HCT116 (cell line): ENCODE measurements around the gene CAPN10. TPM values are rescaled to one million over a fixed set of nuclear protein-coding genes. Genes with fewer than 3 reads are reported as not detected.
A peak's percentile ranks its signal among the peaks of the same experiment; 100 is the strongest.

Experiments
- ATAC-seq: fragments of 200-7000 bp; cut with Tn5 transposase; 2 replicates; pipeline ENCODE4 v1.9.1; 2020; ENCODE audit warnings: mild to moderate bottlenecking, moderate library complexity
- BruUV-seq: library from RNA; stranded (reverse); fragments of 400-500 nt; replicated peaks from 2 replicates; lab custom pipeline; 2021; lab: Mats Ljungman, UMichigan
- CTCF ChIA-PET: fragments of 300-600 bp; sonication (Branson Sonifier 250); formaldehyde crosslinking; loops from one replicate; lab custom pipeline; 2021; ENCODE audit warnings: antibody characterized with exemption; lab: Charles Lee
- POLR2A ChIA-PET: fragments of 300-600, 350-600 bp; sonication (Branson Sonifier 250); formaldehyde crosslinking; loops from one replicate; lab custom pipeline; 2021; ENCODE audit warnings: antibody characterized with exemption; lab: Charles Lee
- RAD21 ChIA-PET, 2 experiments: fragments of 300-600 bp; sonication (Branson Sonifier 250); formaldehyde crosslinking; loops; one replicate each; lab custom pipeline; 2023; ENCODE audit warnings: low total read pairs in 2 of 2; ENCODE audit not compliant: uncharacterized antibody in 2 of 2, unreplicated experiment in 2 of 2, low non-redundant PET in 1 of 2; lab: Charles Lee
- DNase-seq: peaks from one replicate; pipeline ENCODE4 v3.0.0-alpha.2; 2010; ENCODE audit warnings: low read depth, low spot score
- H2AFZ ChIP-seq: fragments of 200-600 bp; shearing (Covaris generic), sonication (generic); 2 replicates; pipeline ENCODE4 v1.6.1; 2017; ENCODE audit warnings: low read depth, mixed run types, mixed read lengths, antibody characterized with exemption, low read length; ENCODE audit not compliant: poor library complexity, severe bottlenecking
- H3K27ac ChIP-seq: 2 replicates; pipeline ENCODE4 v1.5.1; 2012; ENCODE audit warnings: low read depth, low read length
- H3K27me3 ChIP-seq: fragments of 200-600 bp; sonication (generic); 2 replicates; pipeline ENCODE4 v1.6.1; 2016; ENCODE audit warnings: mixed run types, low read length, mixed read lengths; ENCODE audit not compliant: insufficient read depth
- H3K36me3 ChIP-seq, 2 experiments: fragments of 200-500 bp in 1 of 2; fragments of 200-600 bp in 1 of 2; sonication (Bioruptor generic) in 1 of 2; sonication (generic) in 1 of 2; 2 replicates each; pipeline versions ENCODE4 v1.5.1 to v1.6.1; 2014 to 2016; ENCODE audit warnings: low read length in 2 of 2, inconsistent platforms in 1 of 2, mixed read lengths in 1 of 2, mixed run types in 1 of 2; ENCODE audit not compliant: insufficient read depth in 2 of 2, control insufficient read depth in 1 of 2
- H3K4me1 ChIP-seq, 2 experiments: fragments of 200-600 bp in 1 of 2; sonication (generic) in 1 of 2; 2 replicates each; pipeline versions ENCODE4 v1.5.1 to v1.6.1; 2012 to 2017; ENCODE audit warnings: low read length in 2 of 2, inconsistent platforms in 1 of 2, mild to moderate bottlenecking in 1 of 2, mixed read lengths in 1 of 2, mixed run types in 1 of 2, moderate library complexity in 1 of 2; ENCODE audit not compliant: insufficient read depth in 2 of 2, control insufficient read depth in 1 of 2
- H3K4me2 ChIP-seq: fragments of 200-600 bp; sonication (generic); 2 replicates; pipeline ENCODE4 v1.6.1; 2017; ENCODE audit warnings: mixed run types, low read length, mixed read lengths
- H3K4me3 ChIP-seq, 2 experiments: fragments of 200-600 bp in 1 of 2; sonication (generic) in 1 of 2; replicated peaks in 1 of 2; 2 replicates each; pipeline ENCODE4 v1.5.1; 2011 to 2016; ENCODE audit warnings: low read length in 2 of 2, control low read depth in 1 of 2, low read depth in 1 of 2, mild to moderate bottlenecking in 1 of 2, mixed read lengths in 1 of 2, mixed run types in 1 of 2
- H3K79me2 ChIP-seq: fragments of 200-600 bp; sonication (generic); 2 replicates; pipeline ENCODE4 v1.6.1; 2017; ENCODE audit warnings: mild to moderate bottlenecking, mixed run types, low read length, moderate library complexity, mixed read lengths; ENCODE audit not compliant: insufficient read depth
- H3K9ac ChIP-seq: fragments of 200-600 bp; sonication (generic); 2 replicates; pipeline ENCODE4 v1.6.1; 2016; ENCODE audit warnings: low read length, mixed read lengths
- H3K9me2 ChIP-seq: fragments of 200-600 bp; sonication (generic), shearing (Covaris generic); 2 replicates; pipeline ENCODE4 v1.6.1; 2017; ENCODE audit warnings: mixed run types, mild to moderate bottlenecking, moderate library complexity; ENCODE audit not compliant: insufficient read depth
- H3K9me3 ChIP-seq, 2 experiments: fragments of 200-500 bp in 1 of 2; fragments of 200-600 bp in 1 of 2; sonication (Bioruptor generic) in 1 of 2; sonication (generic) in 1 of 2; 2 replicates each; pipeline ENCODE4 v1.6.1; 2014 to 2017; ENCODE audit warnings: low read length in 2 of 2, mixed read lengths in 2 of 2, inconsistent platforms in 1 of 2, low read depth in 1 of 2, mild to moderate bottlenecking in 1 of 2, mixed run types in 1 of 2, moderate library complexity in 1 of 2; ENCODE audit not compliant: control insufficient read depth in 1 of 2, insufficient read depth in 1 of 2
- H4K20me1 ChIP-seq: fragments of 200-600 bp; sonication (generic), shearing (Covaris generic); 2 replicates; pipeline ENCODE4 v1.6.1; 2017; ENCODE audit warnings: mixed run types, mild to moderate bottlenecking, moderate library complexity; ENCODE audit not compliant: insufficient read depth
- ATF3 ChIP-seq: IDR thresholded peaks from 2 replicates; pipeline ENCODE4 v1.6.1; 2012
- CBX3 ChIP-seq: IDR thresholded peaks from 2 replicates; pipeline ENCODE4 v1.6.1; 2012; ENCODE audit warnings: low read depth
- CEBPB ChIP-seq: IDR thresholded peaks from 2 replicates; pipeline ENCODE4 v1.6.1; 2012; ENCODE audit warnings: low read depth
- EGR1 ChIP-seq: IDR thresholded peaks from 2 replicates; pipeline ENCODE4 v1.6.1; 2012; ENCODE audit warnings: low read depth
- ELF1 ChIP-seq: IDR thresholded peaks from 2 replicates; pipeline ENCODE4 v1.6.1; 2012; ENCODE audit warnings: low read depth, borderline replicate concordance
- EZH2 ChIP-seq: fragments of 200-600 bp; sonication (generic); IDR thresholded peaks from 2 replicates; pipeline ENCODE4 v1.6.1; 2017; ENCODE audit warnings: antibody characterized with exemption, mixed run types
- EZH2phosphoT487 ChIP-seq: fragments of 200-600 bp; IDR thresholded peaks from 2 replicates; pipeline ENCODE4 v1.6.1; 2018; ENCODE audit warnings: antibody characterized with exemption, borderline replicate concordance
- MAX ChIP-seq: IDR thresholded peaks from 2 replicates; pipeline ENCODE4 v1.6.1; 2012
- POLR2A ChIP-seq: IDR thresholded peaks from 2 replicates; pipeline ENCODE4 v1.7.0; 2011; ENCODE audit warnings: borderline replicate concordance; ENCODE audit not compliant: insufficient read depth, insufficient read length; ENCODE audit errors: extremely low read depth
- POLR2AphosphoS5 ChIP-seq: IDR thresholded peaks from 2 replicates; pipeline ENCODE4 v1.6.1; 2011; ENCODE audit warnings: mild to moderate bottlenecking, low read depth, low read length, moderate library complexity
- RAD21 ChIP-seq: IDR thresholded peaks from 2 replicates; pipeline ENCODE4 v1.6.1; 2012; ENCODE audit warnings: low read depth, mild to moderate bottlenecking
- SIN3A ChIP-seq: IDR thresholded peaks from 2 replicates; pipeline ENCODE4 v1.6.1; 2012; ENCODE audit warnings: low read depth
- SP1 ChIP-seq: IDR thresholded peaks from 2 replicates; pipeline ENCODE4 v1.6.1; 2012; ENCODE audit warnings: low read depth
- SRF ChIP-seq: IDR thresholded peaks from 2 replicates; pipeline ENCODE4 v1.6.1; 2012; ENCODE audit warnings: low read depth
- ZBTB33 ChIP-seq: IDR thresholded peaks from 2 replicates; pipeline ENCODE4 v1.6.1; 2011; ENCODE audit warnings: mild to moderate bottlenecking, low read length, moderate library complexity; ENCODE audit not compliant: insufficient replicate concordance; ENCODE audit errors: extremely low read depth
- ZFX ChIP-seq: fragments of 450-650 bp; IDR thresholded peaks from 2 replicates; pipeline ENCODE4 v1.6.1; 2017
- intact Hi-C: fragments of 100-400 bp; cut with micrococcal nuclease; formaldehyde crosslinking; loops from 2 replicates; pipeline ENCODE4 v1.10.0; 2022
- total RNA-seq: library from RNA; stranded (reverse); gene quantifications from one replicate; pipeline ENCODE4 v1.2.1, GENCODE V29; 2021; ENCODE audit not compliant: unreplicated experiment

Gene CAPN10
- total RNA-seq, 1 experiment from 2014 or later, result 40.7 TPM

GRCh38 chr2:240584486-240585031, 2.0 kb upstream of the CAPN10 start:
- no peak for ATAC-seq
- H3K36me3 ChIP-seq, result peaks cover 0 to 2% of the 10 kb centered on the region in 2 experiments; a peak in 1 of 4 replicates
- H3K27me3 ChIP-seq, result no peaks in the 10 kb centered on the region
- H4K20me1 ChIP-seq, result no peaks in the 10 kb centered on the region
- H3K9me2 ChIP-seq, result no peaks in the 10 kb centered on the region
- H3K4me1 ChIP-seq, result peaks cover 46 to 65% of the 10 kb centered on the region in 2 experiments
- H3K79me2 ChIP-seq, result peaks cover 84% of the 10 kb centered on the region
- intact Hi-C loops, result no loop called here
- peak overlapping the region; percentile 98 to 99 for H3K4me3 ChIP-seq
- no peaks in the 10 kb centered on the region for H3K9me3 ChIP-seq
- RAD21 ChIA-PET, result no interaction called here
- no peak overlapping the region for H2AFZ ChIP-seq
- H3K27ac ChIP-seq, result peak overlapping the region; percentile 85
- peak overlapping the region; percentile 96 for H3K4me2 ChIP-seq
- no peak for DNase-seq
- CTCF ChIA-PET, result interaction anchor here (0.8 kb wide), 1 partner anchor 19 kb away, joined by 3 read pairs; no protein-coding TSS in a partner anchor
- no peak for TF ChIP-seq POLR2AphosphoS5
- TF ChIP-seq ELF1, result no peak
- TF ChIP-seq ZFX, result no peak
- no peak for TF ChIP-seq EZH2
- no peak for TF ChIP-seq EGR1
- TF ChIP-seq MAX, result no peak
- TF ChIP-seq SP1, result no peak
- no peak for TF ChIP-seq SIN3A
- TF ChIP-seq EZH2phosphoT487, result no peak
- BruUV-seq, result no TSS peak
- POLR2A ChIA-PET, result interaction anchor here (3.5 kb wide), 1 partner anchor 18 kb away, joined by 23 read pairs; no protein-coding TSS in a partner anchor
- H3K9ac ChIP-seq, result peak overlapping the region; percentile 91

- BruUV-seq, result no TSS peak
- peaks cover 40 to 59% of the 10 kb centered on the region in 2 experiments for H3K4me1 ChIP-seq
- no peak for TF ChIP-seq EZH2
- TF ChIP-seq CBX3, result no peak
- TF ChIP-seq SP1, result no peak
- no peak for TF ChIP-seq ATF3
- TF ChIP-seq MAX, result no peak
- no peak for TF ChIP-seq CEBPB
- TF ChIP-seq POLR2A, result no peak
- TF ChIP-seq ZBTB33, result no peak
- TF ChIP-seq RAD21, result no peak
- no peak for TF ChIP-seq SRF
- TF ChIP-seq ELF1, result no peak
Observed at GRCh38 chr2:240585101-240585500, 1.4 kb upstream of the CAPN10 start.

More at GRCh38 chr2:240585101-240585500, 1.4 kb upstream of the CAPN10 start:
- Histone ChIP-seq H3K9me3 (no peaks in the 10 kb centered on the region), H4K20me1 (no peaks in the 10 kb centered on the region), H3K79me2 (peaks cover 88% of the 10 kb centered on the region), H3K9me2 (no peaks in the 10 kb centered on the region), H3K36me3 (peaks cover 2 to 7% of the 10 kb centered on the region in 2 experiments; a peak in 2 of 4 replicates), H3K27ac (peak overlapping the region; percentile 85), H3K27me3 (no peaks in the 10 kb centered on the region), H3K9ac (peak overlapping the region; percentile 91), H2AFZ (no peak overlapping the region), H3K4me2 (peak overlapping the region; percentile 96), H3K4me3 (peak overlapping the region; percentile 98 to 99)
- no peak for DNase-seq
- POLR2A ChIA-PET, result interaction anchor here (1.3 to 3.5 kb wide), 2 partner anchors 19 to 56 kb away, joined by 3 to 23 read pairs; no protein-coding TSS in a partner anchor
- RAD21 ChIA-PET, result no interaction called here
- intact Hi-C loops, result no loop called here
- CTCF ChIA-PET, result interaction anchor here (2.3 kb wide), 1 partner anchor 19 kb away, joined by 38 read pairs; no protein-coding TSS in a partner anchor
- no peak for ATAC-seq
